K562 (cell line): Measurements from ENCODE around the gene SLC37A2. TPM values are rescaled to one million over a fixed set of nuclear protein-coding genes. Genes with fewer than 3 reads are reported as not detected.

Experiments
- ATAC-seq: fragments of 200-7000 bp; cut with Tn5 transposase; 3 replicates; pipeline ENCODE4 v1.9.1; 2020; ENCODE audit warnings: moderate library complexity
- BruUV-seq: library from RNA; stranded (reverse); fragments of 400-500 nt; replicated peaks from 2 replicates; lab custom pipeline; 2021; lab: Mats Ljungman, UMichigan
- CTCF ChIA-PET: fragments of 300-600 bp; formaldehyde crosslinking; extraction: SDS; loops from one replicate; lab custom pipeline; 2021; ENCODE audit warnings: low intra/inter-chr PET ratio; lab: Yijun Ruan, JAX
- POLR2A ChIA-PET: fragments of 300-600, 350-650 bp; sonication (Branson Sonifier 250); formaldehyde crosslinking; extraction: SDS; loops from one replicate; lab custom pipeline; 2021; ENCODE audit warnings: antibody characterized with exemption, inconsistent platforms; lab: Yijun Ruan, JAX
- DNase-seq, 4 experiments: peaks; one replicate each; pipeline versions ENCODE4 v3.0.0 to v3.0.0-alpha.2; 2011 to 2018; ENCODE audit warnings: low spot score in 3 of 4, mixed read lengths in 3 of 4; ENCODE audit errors: extremely low read depth in 1 of 4
- FAIRE-seq: peaks from 2 replicates; lab custom pipeline; 2011; peaks lifted over from hg19 to GRCh38; lab: Jason Lieb, UNC
- H2AFZ ChIP-seq: 2 replicates; pipeline ENCODE4 v1.6.0; 2011; ENCODE audit warnings: low read depth, low read length, control low read depth, inconsistent platforms
- H3K27ac ChIP-seq: fragments of 200-600 bp; 3 replicates; pipeline ENCODE4 v1.8.0; 2011; ENCODE audit warnings: low read depth, mild to moderate bottlenecking, control low read depth, inconsistent platforms, low read length, moderate library complexity, mixed read lengths; ENCODE audit errors: extremely low read depth
- H3K27me3 ChIP-seq, 2 experiments: fragments of 300-600 bp in 1 of 2; 2 replicates in 1 of 2; 3 replicates in 1 of 2; pipeline versions ENCODE4 v1.6.0 to v1.8.0; 2011; ENCODE audit warnings: inconsistent platforms in 2 of 2, low read length in 2 of 2, mild to moderate bottlenecking in 1 of 2, mixed read lengths in 1 of 2, moderate library complexity in 1 of 2; ENCODE audit not compliant: control insufficient read depth in 2 of 2, insufficient read depth in 2 of 2
- H3K36me3 ChIP-seq: fragments of 300-600 bp; 3 replicates; pipeline ENCODE4 v1.8.0; 2011; ENCODE audit warnings: mild to moderate bottlenecking, low read length, inconsistent platforms; ENCODE audit not compliant: control insufficient read depth, insufficient read depth
- H3K4me1 ChIP-seq, 2 experiments: fragments of 200-600 bp in 1 of 2; replicated peaks in 1 of 2; 2 replicates in 1 of 2; 3 replicates in 1 of 2; pipeline versions ENCODE4 v1.5.1 to v1.8.0; 2011; ENCODE audit warnings: inconsistent platforms in 2 of 2, low read length in 2 of 2, mild to moderate bottlenecking in 1 of 2, mixed read lengths in 1 of 2, moderate library complexity in 1 of 2; ENCODE audit not compliant: control insufficient read depth in 2 of 2, insufficient read depth in 2 of 2
- H3K4me2 ChIP-seq: 2 replicates; pipeline ENCODE4 v1.6.1; 2011; ENCODE audit warnings: low read length, control low read depth, inconsistent platforms, mixed read lengths; ENCODE audit not compliant: insufficient read depth
- H3K4me3 ChIP-seq: fragments of 200-600 bp; sonication (generic), shearing (Covaris generic); 2 replicates; pipeline ENCODE4 v1.5.1; 2016; ENCODE audit warnings: control low read depth, inconsistent platforms
- H3K79me2 ChIP-seq: fragments of 200-600 bp; 3 replicates; pipeline ENCODE4 v1.8.0; 2011; ENCODE audit warnings: low read length, inconsistent platforms; ENCODE audit not compliant: control insufficient read depth, insufficient read depth
- H3K9ac ChIP-seq, 2 experiments: 2 replicates each; pipeline versions ENCODE4 v1.6.0 to v1.6.1; 2011; ENCODE audit warnings: low read depth in 2 of 2, low read length in 2 of 2, control low read depth in 1 of 2, inconsistent platforms in 1 of 2, mild to moderate bottlenecking in 1 of 2, mixed read lengths in 1 of 2; ENCODE audit not compliant: insufficient read depth in 1 of 2
- H3K9me1 ChIP-seq: one replicate; pipeline ENCODE4 v1.6.0; 2011; ENCODE audit warnings: inconsistent platforms, mild to moderate bottlenecking, low read length, moderate library complexity; ENCODE audit not compliant: control insufficient read depth, insufficient read depth
- H3K9me3 ChIP-seq: replicated peaks from 2 replicates; pipeline ENCODE4 v1.5.1; 2011; ENCODE audit warnings: low read depth, low read length, inconsistent platforms; ENCODE audit not compliant: control insufficient read depth, insufficient read depth
- H4K20me1 ChIP-seq: replicated peaks from 2 replicates; pipeline ENCODE4 v1.6.1; 2011; ENCODE audit warnings: low read length, inconsistent platforms, mixed read lengths; ENCODE audit not compliant: control insufficient read depth, insufficient read depth
- CHD2 ChIP-seq: IDR thresholded peaks from 2 replicates; pipeline ENCODE4 v1.6.1; 2011; ENCODE audit warnings: low read depth, low read length
- NCOA6 ChIP-seq: fragments of 450-650 bp; IDR thresholded peaks from 2 replicates; pipeline ENCODE4 v1.6.1; 2017; ENCODE audit warnings: mild to moderate bottlenecking
- PRMT5 ChIP-seq: sonication (generic); formaldehyde crosslinking; IDR thresholded peaks from 2 replicates; pipeline ENCODE4 v1.5.0; 2020; ENCODE audit warnings: missing genetic modification reagents
- U2AF1 ChIP-seq: fragments of 200-400 bp; formaldehyde crosslinking; optimal IDR thresholded peaks from 2 replicates; pipeline ENCODE3; 2017; ENCODE audit warnings: mild to moderate bottlenecking, low read depth, low read length, moderate library complexity
- XRCC3 ChIP-seq: fragments of 450-650 bp; IDR thresholded peaks from 2 replicates; pipeline ENCODE4 v1.6.1; 2017; ENCODE audit warnings: mild to moderate bottlenecking, moderate library complexity
- ZBTB17 ChIP-seq: fragments of 450-650 bp; formaldehyde crosslinking; IDR thresholded peaks from 2 replicates; pipeline ENCODE4 v1.4.0; 2020; ENCODE audit warnings: mild to moderate bottlenecking
- WGBS: fragments of 100-300 bp; shearing (Covaris generic); methylation state at CpG from one replicate; pipeline ENCODE4 v1.1.6; 2016; ENCODE audit warnings: low coverage, mixed read lengths; ENCODE audit not compliant: insufficient coverage; ENCODE audit errors: missing lambda C conversion rate; 5-methylcytosine and 5-hydroxymethylcytosine counted together
- in situ Hi-C: fragments of 300-500 bp; cut with MboI; formaldehyde crosslinking; loops from 4 replicates; pipeline ENCODE4 v1.15.0; 2018; ENCODE audit warnings: inconsistent platforms, mixed read lengths
- intact Hi-C: fragments of 100-400 bp; cut with micrococcal nuclease; formaldehyde crosslinking; loops from 2 replicates; pipeline ENCODE4 v1.14.2; 2022
- polyA plus RNA-seq, 8 experiments: library from polyadenylated mRNA; depleted of rRNA in 4 of 8; stranded (reverse) in 5 of 8; unstranded in 3 of 8; fragments of >200 nt; fragmentation: Nextera tagmentation in 2 of 8; fragmentation: Illumina TruSeq in 1 of 8; extraction: Ambion mirVana in 2 of 8; extraction: Trizol in 1 of 8; gene quantifications; 2 replicates each; pipeline versions ENCODE4 v1.2.1 to v1.2.3, GENCODE V29; 2011 to 2014; ENCODE audit warnings: inconsistent platforms in 1 of 8, missing spikeins in 1 of 8
- total RNA-seq, 7 experiments: library from RNA; depleted of rRNA in 6 of 7; stranded (reverse); fragments of >200 nt in 6 of 7; fragmentation: Illumina TruSeq in 2 of 7; extraction: Trizol in 2 of 7; gene quantifications; 2 replicates each; pipeline versions ENCODE4 v1.2.1 to v1.2.3, GENCODE V29; 2011 to 2021; ENCODE audit warnings: low replicate concordance in 1 of 7
- TF ChIP-seq, protein P1 (sequence below), 2 experiments: IDR thresholded peaks; 2 replicates each; pipeline ENCODE4 v1.6.1; 2011; ENCODE audit warnings: borderline replicate concordance in 1 of 2, control low read depth in 1 of 2, low read depth in 1 of 2, low read length in 1 of 2, mild to moderate bottlenecking in 1 of 2, mixed read lengths in 1 of 2, moderate library complexity in 1 of 2; ENCODE audit not compliant: insufficient read depth in 1 of 2, insufficient read length in 1 of 2, poor library complexity in 1 of 2, severe bottlenecking in 1 of 2; ENCODE audit errors: extremely low read depth in 1 of 2
- TF ChIP-seq, protein P2 (sequence below): fragments of 250-450 bp; sonication (Bioruptor Pico); IDR thresholded peaks from 2 replicates; pipeline ENCODE4 v1.8.0; 2021; ENCODE audit warnings: mild to moderate bottlenecking, moderate library complexity
- TF ChIP-seq, protein P3 (sequence below): fragments of 250-450 bp; sonication (Bioruptor Pico); IDR thresholded peaks from 2 replicates; pipeline ENCODE4 v1.4.0; 2020; ENCODE audit warnings: mild to moderate bottlenecking, moderate library complexity

The SLC37A2 gene
- total and polyA plus RNA-seq, 9 of the 15 experiments (the other 6 are each of a cell fraction or from before 2014, with no cell fraction given), result 0.01 to 1.2 (median 0.52) TPM

DNA sequence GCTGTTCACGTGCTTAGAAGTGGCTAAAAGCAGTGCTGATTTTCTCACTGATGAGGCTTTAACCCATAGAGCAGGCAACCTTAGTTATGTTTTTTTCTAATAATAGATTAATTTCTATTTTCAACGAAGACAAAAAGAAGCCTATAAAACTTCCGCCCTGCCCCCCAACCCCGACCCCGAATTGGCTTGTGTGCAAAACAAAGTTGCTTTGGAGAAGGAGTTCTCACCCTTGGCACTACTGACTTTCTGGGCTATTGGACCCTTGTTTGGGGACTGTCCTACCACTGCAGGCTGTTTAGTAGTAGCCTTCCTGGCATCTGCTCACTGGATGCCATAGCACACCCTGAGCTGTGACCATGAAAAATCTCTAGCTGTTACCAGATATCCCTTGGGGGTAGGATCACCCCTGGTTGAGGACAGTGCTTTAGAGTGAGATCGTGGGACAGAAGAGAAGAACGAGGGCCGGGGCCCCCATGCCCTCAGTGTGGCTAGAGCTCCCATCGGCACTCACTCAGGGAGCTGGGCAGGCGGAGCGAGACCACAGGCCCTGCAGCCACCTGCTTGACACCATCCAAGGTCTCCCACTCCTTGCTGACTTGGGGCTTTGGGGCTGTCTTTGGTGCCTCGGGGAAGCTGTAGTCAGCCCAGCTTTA, 16.9 kb downstream of the SLC37A2 start:
- ATAC-seq (no peak), DNase-seq (no peak), FAIRE-seq (no peak)
- peaks cover 18 to 22% of the 10 kb centered on the region in 2 experiments for H3K4me1 ChIP-seq
- ChIA-PET CTCF (no interaction called here), POLR2A (interaction anchor here (0.6 kb wide), 2 partner anchors 101 to 192 kb away, joined by 3 read pairs; no protein-coding TSS in a partner anchor)
- H3K4me2 ChIP-seq, result no peak overlapping the region
- H3K27me3 ChIP-seq, result no peaks in the 10 kb centered on the region
- no peak overlapping the region for H2AFZ ChIP-seq
- H3K9me1 ChIP-seq, result peaks cover 5% of the 10 kb centered on the region
- BruUV-seq, result no TSS peak
- no peaks in the 10 kb centered on the region for H3K36me3 ChIP-seq
- in situ Hi-C loops (no loop called here), intact Hi-C loops (no loop called here)
- H3K4me3 ChIP-seq, result no peak overlapping the region
- H3K27ac ChIP-seq, result no peak overlapping the region
- no peak overlapping the region for H3K9ac ChIP-seq
- TF ChIP-seq PRMT5 (CRISPR knock-in tag), result no peak
- TF ChIP-seq U2AF1, result no peak
- TF ChIP-seq, protein P1, sequence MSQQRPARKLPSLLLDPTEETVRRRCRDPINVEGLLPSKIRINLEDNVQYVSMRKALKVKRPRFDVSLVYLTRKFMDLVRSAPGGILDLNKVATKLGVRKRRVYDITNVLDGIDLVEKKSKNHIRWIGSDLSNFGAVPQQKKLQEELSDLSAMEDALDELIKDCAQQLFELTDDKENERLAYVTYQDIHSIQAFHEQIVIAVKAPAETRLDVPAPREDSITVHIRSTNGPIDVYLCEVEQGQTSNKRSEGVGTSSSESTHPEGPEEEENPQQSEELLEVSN (IDR thresholded peaks at IDR 0.05; ENCODE audit: borderline replicate concordance in 1 of 2, extremely low read depth in 1 of 2, insufficient read depth in 1 of 2, insufficient read length in 1 of 2, low read depth in 1 of 2, low read length in 1 of 2, poor library complexity in 1 of 2, severe bottlenecking in 1 of 2), result no peak
- no peak for TF ChIP-seq XRCC3
- no peak for TF ChIP-seq NCOA6
- TF ChIP-seq, protein P2, sequence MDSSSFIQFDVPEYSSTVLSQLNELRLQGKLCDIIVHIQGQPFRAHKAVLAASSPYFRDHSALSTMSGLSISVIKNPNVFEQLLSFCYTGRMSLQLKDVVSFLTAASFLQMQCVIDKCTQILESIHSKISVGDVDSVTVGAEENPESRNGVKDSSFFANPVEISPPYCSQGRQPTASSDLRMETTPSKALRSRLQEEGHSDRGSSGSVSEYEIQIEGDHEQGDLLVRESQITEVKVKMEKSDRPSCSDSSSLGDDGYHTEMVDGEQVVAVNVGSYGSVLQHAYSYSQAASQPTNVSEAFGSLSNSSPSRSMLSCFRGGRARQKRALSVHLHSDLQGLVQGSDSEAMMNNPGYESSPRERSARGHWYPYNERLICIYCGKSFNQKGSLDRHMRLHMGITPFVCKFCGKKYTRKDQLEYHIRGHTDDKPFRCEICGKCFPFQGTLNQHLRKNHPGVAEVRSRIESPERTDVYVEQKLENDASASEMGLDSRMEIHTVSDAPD, result no peak
- TF ChIP-seq, protein P3, sequence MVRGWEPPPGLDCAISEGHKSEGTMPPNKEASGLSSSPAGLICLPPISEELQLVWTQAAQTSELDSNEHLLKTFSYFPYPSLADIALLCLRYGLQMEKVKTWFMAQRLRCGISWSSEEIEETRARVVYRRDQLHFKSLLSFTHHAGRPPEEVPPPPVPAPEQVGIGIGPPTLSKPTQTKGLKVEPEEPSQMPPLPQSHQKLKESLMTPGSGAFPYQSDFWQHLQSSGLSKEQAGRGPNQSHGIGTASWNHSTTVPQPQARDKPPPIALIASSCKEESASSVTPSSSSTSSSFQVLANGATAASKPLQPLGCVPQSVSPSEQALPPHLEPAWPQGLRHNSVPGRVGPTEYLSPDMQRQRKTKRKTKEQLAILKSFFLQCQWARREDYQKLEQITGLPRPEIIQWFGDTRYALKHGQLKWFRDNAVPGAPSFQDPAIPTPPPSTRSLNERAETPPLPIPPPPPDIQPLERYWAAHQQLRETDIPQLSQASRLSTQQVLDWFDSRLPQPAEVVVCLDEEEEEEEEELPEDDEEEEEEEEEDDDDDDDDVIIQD (CRISPR knock-in tag), result no peak
- no peak for TF ChIP-seq ZBTB17 (CRISPR knock-in tag)
- TF ChIP-seq CHD2, result no peak
- H3K9me3 ChIP-seq, result no peaks in the 10 kb centered on the region
- H4K20me1 ChIP-seq, result no peaks in the 10 kb centered on the region
- 69% methylated on average over 9 of the region's 12 CpGs for WGBS
- H3K79me2 ChIP-seq, result no peaks in the 10 kb centered on the region
